Occipital lobe (tissue), 2 donors: ENCODE measurements around the gene NUDT1. TPM values are rescaled to one million over a fixed set of nuclear protein-coding genes. Genes with fewer than 3 reads are reported as not detected.

Experiments used
- DNase-seq: peaks from one replicate; lab custom pipeline; 2025; lab: John Stamatoyannopoulos, UW
- total RNA-seq: library from RNA; depleted of rRNA; stranded (reverse); fragments of >200 nt; gene quantifications from one replicate; pipeline ENCODE4 v1.2.3, GENCODE V29; 2014

The NUDT1 gene
- total RNA-seq, 1 donor from 2014 or later = 13.7 TPM

GRCh38 chr7:2248984-2249694, 7.1 kb downstream of the NUDT1 start:
- no peak for DNase-seq

GRCh38 chr7:2249744-2250323, 7.8 kb downstream of the NUDT1 start:
- DNase-seq = no peak

GRCh38 chr7:2251381-2251780, 9.4 kb downstream of the NUDT1 start:
- no peak for DNase-seq

GRCh38 chr7:2251841-2252771, 10.1 kb downstream of the NUDT1 start:
- DNase-seq = no peak

- no peak for DNase-seq
These were observed 11.0 kb downstream of the NUDT1 start for GRCh38 chr7:2253021-2253420.

- no peak for DNase-seq
These were observed 11.7 kb downstream of the NUDT1 start for GRCh38 chr7:2253525-2254244.

- DNase-seq = no peak
These were observed 12.6 kb downstream of the NUDT1 start for GRCh38 chr7:2254429-2255144.

- no peak for DNase-seq
These were observed 13.4 kb downstream of the NUDT1 start for GRCh38 chr7:2255145-2256139.

- DNase-seq = no peak
These were observed 14.4 kb downstream of the NUDT1 start for GRCh38 chr7:2256306-2257045.

- no peak for DNase-seq
These were observed 15.1 kb downstream of the NUDT1 start for GRCh38 chr7:2257046-2257551.

GRCh38 chr7:2257651-2258050, 15.6 kb downstream of the NUDT1 start:
- no peak for DNase-seq

- no peak for DNase-seq
These were observed 16.8 kb downstream of the NUDT1 start for GRCh38 chr7:2258661-2259365.

- DNase-seq = no peak
These were observed 17.5 kb downstream of the NUDT1 start for GRCh38 chr7:2259480-2259879.

- no peak for DNase-seq
These were observed 18.8 kb downstream of the NUDT1 start for GRCh38 chr7:2260820-2261219.

GRCh38 chr7:2261611-2262010, 19.6 kb downstream of the NUDT1 start:
- DNase-seq = no peak

- no peak for DNase-seq
These were observed 21.1 kb downstream of the NUDT1 start for GRCh38 chr7:2263176-2263575.

- no peak for DNase-seq
These were observed 22.1 kb downstream of the NUDT1 start for GRCh38 chr7:2264158-2264557.

GRCh38 chr7:2266911-2267310, 24.9 kb downstream of the NUDT1 start:
- no peak for DNase-seq
